IMR-90 (cell line): Measurements from ENCODE around the gene PFKL. TPM values are rescaled to one million over a fixed set of nuclear protein-coding genes. Genes with fewer than 3 reads are reported as not detected.

Experiments
- ATAC-seq: fragments of 200-7000 bp; cut with Tn5 transposase; 2 replicates; pipeline ENCODE4 v1.9.1; 2020; ENCODE audit warnings: low read depth, mild to moderate bottlenecking, moderate library complexity
- BruUV-seq: library from RNA; stranded (reverse); fragments of 400-500 nt; replicated peaks from 2 replicates; lab custom pipeline; 2021; lab: Mats Ljungman, UMichigan
- CTCF ChIA-PET: fragments of 300-600 bp; formaldehyde crosslinking; extraction: SDS; loops from one replicate; lab custom pipeline; 2021; ENCODE audit warnings: antibody characterized with exemption; lab: Yijun Ruan, JAX
- POLR2A ChIA-PET: fragments of 300-600 bp; sonication (Branson Sonifier 250); formaldehyde crosslinking; loops from one replicate; lab custom pipeline; 2022; ENCODE audit warnings: antibody characterized with exemption; ENCODE audit not compliant: unreplicated experiment; lab: Charles Lee
- DNase-seq: peaks from one replicate; pipeline ENCODE4 v3.0.0; 2013
- H2AFZ ChIP-seq: replicated peaks from 2 replicates; pipeline ENCODE3; 2013; ENCODE audit warnings: low read length, mild to moderate bottlenecking; ENCODE audit not compliant: poor library complexity
- H2AK5ac ChIP-seq: 2 replicates; pipeline ENCODE4 v1.6.1; 2013; ENCODE audit warnings: low read depth, low read length, inconsistent platforms
- H2AK9ac ChIP-seq: replicated peaks from 2 replicates; pipeline ENCODE3; 2013; ENCODE audit warnings: mild to moderate bottlenecking, low read depth, low read length, moderate library complexity; ENCODE audit not compliant: poor library complexity
- H2BK120ac ChIP-seq: 2 replicates; pipeline ENCODE4 v1.6.1; 2013; ENCODE audit warnings: low read depth, low read length, inconsistent platforms
- H2BK15ac ChIP-seq: 3 replicates; pipeline ENCODE4 v1.6.1; 2013; ENCODE audit warnings: low read depth, low read length, inconsistent platforms
- H2BK20ac ChIP-seq: 2 replicates; pipeline ENCODE4 v1.6.1; 2013; ENCODE audit warnings: low read depth, mild to moderate bottlenecking, inconsistent platforms, low read length, moderate library complexity
- H2BK5ac ChIP-seq: 2 replicates; pipeline ENCODE4 v1.6.1; 2013; ENCODE audit warnings: mild to moderate bottlenecking, low read depth, low read length, inconsistent platforms; ENCODE audit not compliant: poor library complexity, severe bottlenecking
- H3K14ac ChIP-seq: replicated peaks from 2 replicates; pipeline ENCODE4 v1.6.1; 2013; ENCODE audit warnings: low read depth, low read length, inconsistent platforms
- H3K18ac ChIP-seq: 2 replicates; pipeline ENCODE4 v1.6.1; 2013; ENCODE audit warnings: low read depth, low read length, control low read depth
- H3K23ac ChIP-seq: 2 replicates; pipeline ENCODE4 v1.6.1; 2013; ENCODE audit warnings: low read depth, low read length, inconsistent platforms
- H3K27ac ChIP-seq: 2 replicates; pipeline ENCODE4 v1.5.1; 2013; ENCODE audit warnings: mild to moderate bottlenecking, control low read depth, low read length; ENCODE audit not compliant: insufficient read depth
- H3K27me3 ChIP-seq: 2 replicates; pipeline ENCODE4 v1.6.1; 2013; ENCODE audit warnings: low read length; ENCODE audit not compliant: control insufficient read depth, insufficient read depth
- H3K36me3 ChIP-seq: 2 replicates; pipeline ENCODE4 v1.6.1; 2013; ENCODE audit warnings: low read length, mixed read lengths; ENCODE audit not compliant: control insufficient read depth, insufficient read depth
- H3K4ac ChIP-seq: 2 replicates; pipeline ENCODE4 v1.6.1; 2013; ENCODE audit warnings: low read depth, low read length, inconsistent platforms
- H3K4me1 ChIP-seq: 2 replicates; pipeline ENCODE4 v1.6.1; 2013; ENCODE audit warnings: low read length, mixed read lengths; ENCODE audit not compliant: control insufficient read depth, insufficient read depth
- H3K4me2 ChIP-seq: 2 replicates; pipeline ENCODE4 v1.6.1; 2013; ENCODE audit warnings: low read depth, mild to moderate bottlenecking, control low read depth, low read length, moderate library complexity
- H3K4me3 ChIP-seq: 2 replicates; pipeline ENCODE4 v1.5.1; 2013; ENCODE audit warnings: low read depth, mild to moderate bottlenecking, control low read depth, low read length, moderate library complexity; ENCODE audit not compliant: insufficient read depth
- H3K56ac ChIP-seq: 2 replicates; pipeline ENCODE4 v1.6.1; 2013; ENCODE audit warnings: low read length, inconsistent platforms; ENCODE audit not compliant: insufficient read depth; ENCODE audit errors: extremely low read depth
- H3K79me1 ChIP-seq, 2 experiments: 2 replicates each; pipeline ENCODE4 v1.6.1; 2013; ENCODE audit warnings: low read length in 2 of 2, inconsistent platforms in 1 of 2, low read depth in 1 of 2
- H3K9ac ChIP-seq: 2 replicates; pipeline ENCODE4 v1.6.1; 2013; ENCODE audit warnings: low read depth, low read length, control low read depth
- H3K9me1 ChIP-seq: 2 replicates; pipeline ENCODE4 v1.6.1; 2013; ENCODE audit warnings: low read length, inconsistent platforms; ENCODE audit not compliant: insufficient read depth
- H3K9me3 ChIP-seq: 2 replicates; pipeline ENCODE4 v1.6.1; 2013; ENCODE audit warnings: low read length; ENCODE audit not compliant: control insufficient read depth, insufficient read depth
- H4K20me1 ChIP-seq: 2 replicates; pipeline ENCODE4 v1.6.1; 2013; ENCODE audit warnings: low read length, inconsistent platforms; ENCODE audit not compliant: insufficient read depth
- H4K5ac ChIP-seq: 2 replicates; pipeline ENCODE4 v1.6.1; 2013; ENCODE audit warnings: mild to moderate bottlenecking, low read depth, low read length, control low read depth
- H4K8ac ChIP-seq, 2 experiments: 2 replicates each; pipeline ENCODE4 v1.6.1; 2013; ENCODE audit warnings: low read depth in 2 of 2, low read length in 2 of 2, control low read depth in 1 of 2, inconsistent platforms in 1 of 2
- H4K91ac ChIP-seq: 2 replicates; pipeline ENCODE4 v1.6.1; 2013; ENCODE audit warnings: low read depth, low read length, inconsistent platforms; ENCODE audit not compliant: insufficient read depth
- BHLHE40 ChIP-seq: fragments of 150-350 bp; IDR thresholded peaks from 2 replicates; pipeline ENCODE4 v1.6.1; 2016; ENCODE audit warnings: mild to moderate bottlenecking, low read depth, low read length
- CEBPB ChIP-seq: IDR thresholded peaks from 2 replicates; pipeline ENCODE4 v1.6.1; 2012; ENCODE audit warnings: low read depth, low read length, improper control_type of control experiment
- CHD1 ChIP-seq: IDR thresholded peaks from 2 replicates; pipeline ENCODE4 v1.6.1; 2012; ENCODE audit warnings: low read depth, low read length, improper control_type of control experiment
- CTCF ChIP-seq: conservative IDR thresholded peaks from 2 replicates; pipeline ENCODE4 v1.5.1; 2012; ENCODE audit warnings: mild to moderate bottlenecking, low read depth, low read length, improper control_type of control experiment
- ELK1 ChIP-seq: fragments of 150-350 bp; IDR thresholded peaks from 2 replicates; pipeline ENCODE4 v1.6.1; 2016; ENCODE audit warnings: low read depth, mild to moderate bottlenecking, low read length, moderate library complexity, borderline replicate concordance
- FOS ChIP-seq: fragments of 150-350 bp; IDR thresholded peaks from 2 replicates; pipeline ENCODE4 v1.6.1; 2016; ENCODE audit warnings: low read depth, low read length
- MAFK ChIP-seq: IDR thresholded peaks from 2 replicates; pipeline ENCODE4 v1.6.1; 2012; ENCODE audit warnings: low read depth, low read length, improper control_type of control experiment
- MAZ ChIP-seq: IDR thresholded peaks from 2 replicates; pipeline ENCODE4 v1.6.1; 2012; ENCODE audit warnings: low read depth, mild to moderate bottlenecking, low read length, improper control_type of control experiment, moderate library complexity, borderline replicate concordance
- MXI1 ChIP-seq: IDR thresholded peaks from 2 replicates; pipeline ENCODE4 v1.6.1; 2012; ENCODE audit warnings: low read depth, mild to moderate bottlenecking, low read length, moderate library complexity, borderline replicate concordance
- NFE2L2 ChIP-seq: fragments of 150-350 bp; IDR thresholded peaks from 2 replicates; pipeline ENCODE4 v1.6.1; 2016; ENCODE audit warnings: low read depth, mild to moderate bottlenecking, low read length
- POLR2A ChIP-seq: IDR thresholded peaks from 2 replicates; pipeline ENCODE4 v1.6.1; 2012; ENCODE audit warnings: mild to moderate bottlenecking, low read depth, low read length
- RAD21 ChIP-seq: IDR thresholded peaks from 2 replicates; pipeline ENCODE4 v1.6.1; 2012; ENCODE audit warnings: low read length, improper control_type of control experiment
- RCOR1 ChIP-seq: IDR thresholded peaks from 2 replicates; pipeline ENCODE4 v1.6.1; 2012; ENCODE audit warnings: mild to moderate bottlenecking, low read length, improper control_type of control experiment; ENCODE audit not compliant: insufficient replicate concordance
- RFX5 ChIP-seq: IDR thresholded peaks from 2 replicates; pipeline ENCODE4 v1.8.0; 2012; ENCODE audit warnings: low read depth, mild to moderate bottlenecking, low read length, moderate library complexity
- SMC3 ChIP-seq: fragments of 150-350 bp; IDR thresholded peaks from 2 replicates; pipeline ENCODE4 v1.6.1; 2016; ENCODE audit warnings: low read depth, mild to moderate bottlenecking, antibody characterized with exemption, low read length, moderate library complexity
- USF2 ChIP-seq: fragments of 150-350 bp; IDR thresholded peaks from 2 replicates; pipeline ENCODE4 v1.6.1; 2017; ENCODE audit warnings: mild to moderate bottlenecking, antibody characterized with exemption, low read length, low read depth
- WGBS, 2 experiments: methylation state at CpG; one replicate each; pipeline versions ENCODE4 v1.1.5 to v1.1.7; 2013; ENCODE audit warnings: missing lambda C conversion rate in 2 of 2; ENCODE audit not compliant: insufficient read length in 1 of 2; ENCODE audit errors: extremely low coverage in 2 of 2; 5-methylcytosine and 5-hydroxymethylcytosine counted together
- dilution Hi-C: fragments of 300-500 bp; cut with HindIII; formaldehyde crosslinking; loops from one replicate; pipeline ENCODE4 v1.14.3; 2018; ENCODE audit warnings: low sequenced_read_pairs; ENCODE audit not compliant: unreplicated experiment
- in situ Hi-C: fragments of 300-500 bp; cut with MboI; formaldehyde crosslinking; loops from 3 replicates; pipeline ENCODE4 v1.14.3; 2019; ENCODE audit warnings: low sequenced_read_pairs, inconsistent platforms, mixed read lengths
- intact Hi-C: fragments of 100-400 bp; cut with micrococcal nuclease; formaldehyde crosslinking; loops from 2 replicates; pipeline ENCODE4 v1.10.0; 2022
- polyA plus RNA-seq, 3 experiments: library from polyadenylated mRNA; depleted of rRNA; stranded (reverse); fragments of >200 nt; gene quantifications; 2 replicates each; pipeline ENCODE4 v1.2.3, GENCODE V29; 2012; ENCODE audit warnings: low replicate concordance in 1 of 3
- total RNA-seq: library from RNA; depleted of rRNA; stranded (reverse); fragments of >200 nt; gene quantifications from 2 replicates; pipeline ENCODE4 v1.2.3, GENCODE V29; 2012

The PFKL gene
- total and polyA plus RNA-seq, 2 of the 4 experiments (the other 2 are of a cell fraction): 103 to 126 TPM

- peaks cover 17% of the 10 kb centered on the region for H4K20me1 ChIP-seq
- H4K91ac ChIP-seq: no peak overlapping the region
- 89% methylated on average over 6 of the region's 13 CpGs; no CpG with 5 or more reads in 1 of the 2 experiments for WGBS, 2 experiments
- H3K4me3 ChIP-seq: no peak overlapping the region
- H2AK9ac ChIP-seq: no peak overlapping the region
- H2BK120ac ChIP-seq: no peak overlapping the region
- no peak for TF ChIP-seq FOS
- TF ChIP-seq CTCF: no peak
- no peak for TF ChIP-seq MAZ
- no peak for TF ChIP-seq USF2
- no peak for TF ChIP-seq MXI1
- TF ChIP-seq NFE2L2: no peak
- TF ChIP-seq RCOR1: no peak
- no peak for TF ChIP-seq POLR2A
- TF ChIP-seq CHD1: no peak
- TF ChIP-seq MAFK: no peak
- TF ChIP-seq RFX5: no peak
- no peak for TF ChIP-seq RAD21
- no peak for TF ChIP-seq CEBPB
- no peak for TF ChIP-seq SMC3
- no peak for TF ChIP-seq BHLHE40
- no peak for TF ChIP-seq ELK1
- no peak overlapping the region for H2BK15ac ChIP-seq
- BruUV-seq: no TSS peak
- CTCF ChIA-PET: no interaction called here
- H3K14ac ChIP-seq: no peak overlapping the region
- in situ Hi-C loops: no loop called here
- intact Hi-C loops: no loop called here
- H3K56ac ChIP-seq: no peak overlapping the region
- no peaks in the 10 kb centered on the region for H3K27me3 ChIP-seq
- peaks cover 5% of the 10 kb centered on the region; the same call in 1 of the 2 replicates for H3K9me1 ChIP-seq
- H4K8ac ChIP-seq: no peak overlapping the region
- ATAC-seq: no peak
- H3K23ac ChIP-seq: no peak overlapping the region
- POLR2A ChIA-PET: no interaction called here
- no peaks in the 10 kb centered on the region for H3K9me3 ChIP-seq
- H2BK5ac ChIP-seq: no peak overlapping the region
- peaks cover 77% of the 10 kb centered on the region for H3K36me3 ChIP-seq
- no peaks in the 10 kb centered on the region for H3K4me1 ChIP-seq
- H3K79me1 ChIP-seq: peaks cover 7 to 13% of the 10 kb centered on the region in 2 experiments; a peak in 3 of 4 replicates
- H3K27ac ChIP-seq: no peak overlapping the region
- no peak overlapping the region for H2BK20ac ChIP-seq
- H3K4ac ChIP-seq: no peak overlapping the region
- H3K4me2 ChIP-seq: no peak overlapping the region
- H3K9ac ChIP-seq: no peak overlapping the region
- no peak overlapping the region for H3K18ac ChIP-seq
- DNase-seq: no peak
- no peak overlapping the region for H2AFZ ChIP-seq
- dilution Hi-C loops: no loop called here
- H2AK5ac ChIP-seq: no peak overlapping the region
- H4K5ac ChIP-seq: no peak overlapping the region
Observed at GRCh38 chr21:44313451-44313850, 13.6 kb downstream of the PFKL start.
